Tibial nerve (tissue), 4 donors: Measurements from ENCODE around the gene UNC50. TPM values are rescaled to one million over a fixed set of nuclear protein-coding genes. Genes with fewer than 3 reads are reported as not detected.

ENCODE experiments used
- DNase-seq, 2 donors: peaks; one replicate each; pipeline ENCODE4 v3.0.0-alpha.2; 2019; ENCODE audit warnings: low spot score in 2 of 2
- H3K27ac ChIP-seq, 4 donors: fragments of 200-600 bp; sonication (generic) in 3 of 4; one replicate each; pipeline ENCODE4 v1.5.1; 2017 to 2019; ENCODE audit warnings: mild to moderate bottlenecking in 1 of 4
- H3K27me3 ChIP-seq, 2 donors: fragments of 200-600 bp; sonication (generic) in 1 of 2; one replicate each; pipeline versions ENCODE4 v1.5.1 to v1.6.0; 2017 to 2019
- H3K36me3 ChIP-seq, 3 donors: fragments of 200-600 bp; sonication (generic); one replicate each; pipeline ENCODE4 v1.5.1; 2018 to 2019
- H3K4me1 ChIP-seq, 4 donors: fragments of 200-600 bp; sonication (generic) in 3 of 4; one replicate each; pipeline ENCODE4 v1.5.1; 2017 to 2019
- H3K4me3 ChIP-seq, 4 donors: fragments of 200-600 bp; sonication (generic) in 3 of 4; one replicate each; pipeline ENCODE4 v1.5.1; 2017 to 2019; ENCODE audit warnings: mild to moderate bottlenecking in 1 of 4, moderate library complexity in 1 of 4
- H3K9me3 ChIP-seq, 4 donors: fragments of 200-600 bp; sonication (generic) in 3 of 4; one replicate each; pipeline ENCODE4 v1.5.1; 2017 to 2019
- EP300 ChIP-seq, 2 donors: sonication (generic); formaldehyde crosslinking; IDR thresholded peaks; one replicate each; pipeline ENCODE4 v1.6.1; 2017; ENCODE audit warnings: antibody characterized with exemption in 2 of 2, mild to moderate bottlenecking in 1 of 2
- POLR2A ChIP-seq, 2 donors: fragments of 450-650 bp; IDR thresholded peaks; one replicate each; pipeline ENCODE4 v1.6.1; 2017; ENCODE audit warnings: antibody characterized with exemption in 2 of 2, mild to moderate bottlenecking in 2 of 2, moderate library complexity in 2 of 2
- WGBS, 2 donors: methylation state at CpG; one replicate each; pipeline ENCODE4 v1.1.5; 2018; 5-methylcytosine and 5-hydroxymethylcytosine counted together
- total RNA-seq, 4 donors: library from RNA; depleted of rRNA; stranded (reverse); fragments of >200 nt; gene quantifications; one replicate each; pipeline ENCODE4 v1.1.0, GENCODE V29; 2016
- TF ChIP-seq, protein P1 (sequence below), 5 experiments: fragments of 200-600 bp in 3 of 5; fragments of 450-650 bp in 2 of 5; sonication (generic) in 3 of 5; IDR thresholded peaks; one replicate each; pipeline ENCODE4 v1.5.1; 2016 to 2019; ENCODE audit warnings: antibody characterized with exemption in 5 of 5, mild to moderate bottlenecking in 3 of 5, moderate library complexity in 2 of 5

The UNC50 gene
- total RNA-seq, 4 donors from 2014 or later: 45.3 to 64.9 (median 56.7) TPM

DNA sequence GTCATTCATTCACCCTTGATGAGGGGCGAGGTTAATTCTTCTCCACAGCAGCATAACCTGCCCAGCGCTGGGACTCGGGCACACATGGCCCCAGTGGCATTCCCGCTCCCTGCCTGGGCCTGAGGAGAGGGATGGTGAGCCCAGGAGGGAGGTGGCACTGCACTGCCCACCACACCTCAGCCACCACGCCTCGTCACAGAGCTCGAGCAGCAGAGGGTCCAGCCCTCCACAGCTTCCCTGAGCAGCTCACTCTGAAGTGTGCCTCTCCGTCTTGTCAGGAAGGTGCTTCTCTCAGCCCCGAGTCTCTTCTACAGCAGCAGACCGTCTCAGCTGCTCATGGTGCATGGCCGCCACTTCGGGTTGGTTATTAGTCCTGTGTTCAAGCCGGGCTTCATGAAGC is 35.0 kb upstream of the UNC50 start:
- no peak for DNase-seq
- no peaks in the 10 kb centered on the region for H3K9me3 ChIP-seq
- H3K36me3 ChIP-seq: peaks cover 0 to 99% (median 0%) of the 10 kb centered on the region in 3 donors
- 92 to 94% methylated on average over 13 of the region's 13 CpGs for WGBS, 2 donors
- TF ChIP-seq POLR2A (IDR thresholded peaks at IDR 0.05) (no peak), EP300 (IDR thresholded peaks at IDR 0.05) (no peak)
- TF ChIP-seq, protein P1, sequence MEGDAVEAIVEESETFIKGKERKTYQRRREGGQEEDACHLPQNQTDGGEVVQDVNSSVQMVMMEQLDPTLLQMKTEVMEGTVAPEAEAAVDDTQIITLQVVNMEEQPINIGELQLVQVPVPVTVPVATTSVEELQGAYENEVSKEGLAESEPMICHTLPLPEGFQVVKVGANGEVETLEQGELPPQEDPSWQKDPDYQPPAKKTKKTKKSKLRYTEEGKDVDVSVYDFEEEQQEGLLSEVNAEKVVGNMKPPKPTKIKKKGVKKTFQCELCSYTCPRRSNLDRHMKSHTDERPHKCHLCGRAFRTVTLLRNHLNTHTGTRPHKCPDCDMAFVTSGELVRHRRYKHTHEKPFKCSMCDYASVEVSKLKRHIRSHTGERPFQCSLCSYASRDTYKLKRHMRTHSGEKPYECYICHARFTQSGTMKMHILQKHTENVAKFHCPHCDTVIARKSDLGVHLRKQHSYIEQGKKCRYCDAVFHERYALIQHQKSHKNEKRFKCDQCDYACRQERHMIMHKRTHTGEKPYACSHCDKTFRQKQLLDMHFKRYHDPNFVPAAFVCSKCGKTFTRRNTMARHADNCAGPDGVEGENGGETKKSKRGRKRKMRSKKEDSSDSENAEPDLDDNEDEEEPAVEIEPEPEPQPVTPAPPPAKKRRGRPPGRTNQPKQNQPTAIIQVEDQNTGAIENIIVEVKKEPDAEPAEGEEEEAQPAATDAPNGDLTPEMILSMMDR (IDR thresholded peaks at IDR 0.05): no peak
- no peaks in the 10 kb centered on the region for H3K27me3 ChIP-seq
- H3K4me3 ChIP-seq: no peak overlapping the region
- H3K4me1 ChIP-seq: no peaks in the 10 kb centered on the region
- no peak overlapping the region for H3K27ac ChIP-seq

DNA sequence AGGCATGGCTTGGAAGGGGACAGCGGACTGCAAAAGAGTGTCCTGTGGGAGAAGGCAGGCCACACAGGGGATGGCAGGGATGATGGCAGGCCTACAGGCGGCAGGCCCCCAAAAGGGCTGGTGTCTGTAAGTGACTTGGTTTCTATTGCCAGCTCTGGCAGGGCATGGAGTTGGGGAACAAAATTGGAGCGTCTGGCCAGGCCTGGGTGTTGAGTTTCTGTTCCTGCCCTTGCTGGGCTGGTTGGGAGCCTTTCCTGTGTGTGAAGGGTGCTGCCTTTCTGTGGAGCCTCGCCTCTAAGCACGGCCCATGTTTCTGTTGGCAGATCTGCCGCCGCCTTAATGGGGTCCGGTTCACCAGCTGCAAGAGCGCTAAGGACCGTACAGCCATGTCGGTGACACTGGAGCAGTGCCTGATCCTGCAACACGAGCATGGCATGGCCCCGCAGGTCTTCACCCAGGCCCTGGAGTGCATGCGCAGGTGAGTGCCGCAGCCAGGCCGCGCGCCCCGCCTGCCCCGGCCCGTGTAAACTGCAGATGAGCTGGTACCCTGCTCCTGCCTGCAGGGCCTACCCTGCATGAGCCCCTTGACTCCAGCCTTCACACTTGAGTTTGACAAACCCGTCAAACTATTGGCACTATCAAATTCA is 31.6 kb upstream of the UNC50 start:
- Histone ChIP-seq H3K27me3 (no peaks in the 10 kb centered on the region), H3K4me1 (no peaks in the 10 kb centered on the region), H3K4me3 (no peak overlapping the region), H3K9me3 (no peaks in the 10 kb centered on the region), H3K27ac (no peak overlapping the region), H3K36me3 (peaks cover 0 to 97% (median 0%) of the 10 kb centered on the region in 3 donors)
- TF ChIP-seq EP300 (IDR thresholded peaks at IDR 0.05) (no peak), POLR2A (IDR thresholded peaks at IDR 0.05) (no peak)
- TF ChIP-seq, protein P1 (IDR thresholded peaks at IDR 0.05): no peak
- no peak for DNase-seq
- 90 to 97% methylated on average over 16 to 17 of the region's 22 CpGs for WGBS, 2 donors

DNA sequence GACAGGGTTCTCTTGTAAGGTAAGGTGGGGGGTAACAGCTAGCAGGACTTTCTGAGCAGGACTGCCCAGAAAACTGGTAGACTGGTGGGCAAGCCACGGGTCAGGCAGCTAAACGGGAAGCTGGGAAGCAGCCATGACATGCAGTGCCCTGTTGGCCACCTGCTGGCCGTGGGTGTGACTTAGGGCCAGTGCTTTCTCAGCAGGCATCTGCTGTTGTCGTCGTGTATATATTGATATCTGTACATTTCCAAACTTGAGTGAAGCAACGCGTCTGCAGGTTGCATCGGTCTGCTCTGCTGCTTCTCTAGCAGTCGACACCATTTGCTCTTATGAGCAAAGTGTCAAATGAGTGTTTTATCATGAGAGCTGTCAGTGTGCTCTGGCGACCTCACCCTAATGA is 31.1 kb upstream of the UNC50 start:
- WGBS, 2 donors: 71 to 78% methylated on average over 10 of the region's 10 CpGs
- Histone ChIP-seq H3K27me3 (no peaks in the 10 kb centered on the region), H3K9me3 (no peaks in the 10 kb centered on the region), H3K4me3 (no peak overlapping the region), H3K36me3 (peaks cover 0 to 97% (median 2%) of the 10 kb centered on the region in 3 donors), H3K4me1 (no peaks in the 10 kb centered on the region), H3K27ac (no peak overlapping the region)
- no peak for TF ChIP-seq EP300 (IDR thresholded peaks at IDR 0.05)
- no peak for DNase-seq

DNA sequence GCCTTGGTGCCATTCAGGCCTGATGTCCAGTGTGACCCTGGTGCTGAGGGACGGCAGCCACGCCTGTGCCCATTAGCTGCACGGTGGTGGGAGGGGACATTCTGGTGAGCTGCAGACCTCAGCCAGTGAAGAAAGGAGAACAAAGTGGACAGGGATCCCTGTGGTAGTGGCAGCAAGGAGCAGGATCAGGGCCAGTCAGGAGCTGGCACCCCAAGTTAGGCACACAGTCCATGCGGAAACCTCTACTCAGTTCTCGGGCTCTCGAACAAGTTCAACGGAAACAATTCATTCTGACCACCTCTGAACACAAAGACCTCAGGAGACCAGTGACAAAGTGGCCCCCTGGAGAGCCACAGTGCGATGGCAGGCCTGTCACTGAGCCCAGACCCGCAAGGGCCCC is 30.2 kb upstream of the UNC50 start:
- Histone ChIP-seq H3K27me3 (no peaks in the 10 kb centered on the region), H3K36me3 (peaks cover 0 to 96% (median 5%) of the 10 kb centered on the region in 3 donors), H3K27ac (no peak overlapping the region), H3K9me3 (no peaks in the 10 kb centered on the region), H3K4me3 (no peak overlapping the region), H3K4me1 (no peaks in the 10 kb centered on the region)
- WGBS, 2 donors: 85 to 90% methylated on average over 8 to 9 of the region's 9 CpGs
- TF ChIP-seq POLR2A (IDR thresholded peaks at IDR 0.05) (no peak), EP300 (IDR thresholded peaks at IDR 0.05) (no peak)
- TF ChIP-seq, protein P1 (IDR thresholded peaks at IDR 0.05): no peak
- no peak for DNase-seq

DNA sequence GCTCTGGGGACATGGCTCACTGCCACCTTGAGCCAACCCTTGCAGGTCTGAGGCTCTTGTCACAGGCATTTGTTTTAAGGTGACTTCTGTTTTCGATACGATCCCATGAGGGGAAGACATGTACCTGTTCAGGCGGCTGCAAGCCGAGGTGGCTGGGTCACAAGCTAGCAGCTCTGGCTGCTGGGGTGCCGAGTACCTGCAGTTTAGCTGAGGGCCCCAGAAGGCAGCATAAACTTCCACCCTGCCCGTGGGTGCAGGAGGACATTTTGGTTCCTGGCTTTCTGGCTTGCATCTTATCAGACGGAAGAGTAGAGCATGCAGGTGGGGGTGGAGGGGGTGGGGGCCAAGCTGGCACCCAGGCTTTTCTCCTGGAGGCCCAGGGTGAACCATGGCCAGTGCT is 28.5 kb upstream of the UNC50 start:
- no peaks in the 10 kb centered on the region for H3K4me1 ChIP-seq
- DNase-seq: no peak
- 94% methylated on average over 7 of the region's 7 CpGs for WGBS, 2 donors
- TF ChIP-seq, protein P1 (IDR thresholded peaks at IDR 0.05): no peak
- TF ChIP-seq POLR2A (IDR thresholded peaks at IDR 0.05): no peak
- TF ChIP-seq EP300 (IDR thresholded peaks at IDR 0.05): no peak
- H3K9me3 ChIP-seq: no peaks in the 10 kb centered on the region
- no peak overlapping the region for H3K4me3 ChIP-seq
- peaks cover 0 to 92% (median 9%) of the 10 kb centered on the region in 3 donors for H3K36me3 ChIP-seq
- no peaks in the 10 kb centered on the region for H3K27me3 ChIP-seq
- no peak overlapping the region for H3K27ac ChIP-seq
